ENCODE data around the gene HTR3B. TPM values are rescaled to one million over a fixed set of nuclear protein-coding genes. Genes with fewer than 3 reads are reported as not detected.
"Not testable (repeated sequence)": the region's sequence is repeated elsewhere in the genome, so short reads cannot be mapped to it uniquely, and the experiment has no call there.

Gene HTR3B, protein sequence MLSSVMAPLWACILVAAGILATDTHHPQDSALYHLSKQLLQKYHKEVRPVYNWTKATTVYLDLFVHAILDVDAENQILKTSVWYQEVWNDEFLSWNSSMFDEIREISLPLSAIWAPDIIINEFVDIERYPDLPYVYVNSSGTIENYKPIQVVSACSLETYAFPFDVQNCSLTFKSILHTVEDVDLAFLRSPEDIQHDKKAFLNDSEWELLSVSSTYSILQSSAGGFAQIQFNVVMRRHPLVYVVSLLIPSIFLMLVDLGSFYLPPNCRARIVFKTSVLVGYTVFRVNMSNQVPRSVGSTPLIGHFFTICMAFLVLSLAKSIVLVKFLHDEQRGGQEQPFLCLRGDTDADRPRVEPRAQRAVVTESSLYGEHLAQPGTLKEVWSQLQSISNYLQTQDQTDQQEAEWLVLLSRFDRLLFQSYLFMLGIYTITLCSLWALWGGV
- polyA plus RNA-seq (ENCODE audit: insufficient read length in 12 of 12): under 1 TPM in 3 of 12 donors, not detected in 9; 0.11 to 0.13 (median 0.12) TPM
- long read RNA-seq, donor 1: 0 reads
- long read RNA-seq, donor 2: 0 reads
- long read RNA-seq, donor 3: 0 reads
- long read RNA-seq, donor 4: 0 reads
- long read RNA-seq, donor 5: 0 reads
- long read RNA-seq, donor 6: 0 reads
- long read RNA-seq, donor 7: 0 reads
- long read RNA-seq, donor 8: 0 reads
- long read RNA-seq, donor 9: 0 reads
- long read RNA-seq, donor 10: 0 reads
- long read RNA-seq, donor 11: 0 reads

- DNase-seq: no peak
These were observed at the start of gene HTR3B for GRCh38 chr11:113904379-113905101. Gene HTR3B (plus strand): TSS chr11:113904796. CDS start chr11:113904934, 138 bp downstream.

DNA sequence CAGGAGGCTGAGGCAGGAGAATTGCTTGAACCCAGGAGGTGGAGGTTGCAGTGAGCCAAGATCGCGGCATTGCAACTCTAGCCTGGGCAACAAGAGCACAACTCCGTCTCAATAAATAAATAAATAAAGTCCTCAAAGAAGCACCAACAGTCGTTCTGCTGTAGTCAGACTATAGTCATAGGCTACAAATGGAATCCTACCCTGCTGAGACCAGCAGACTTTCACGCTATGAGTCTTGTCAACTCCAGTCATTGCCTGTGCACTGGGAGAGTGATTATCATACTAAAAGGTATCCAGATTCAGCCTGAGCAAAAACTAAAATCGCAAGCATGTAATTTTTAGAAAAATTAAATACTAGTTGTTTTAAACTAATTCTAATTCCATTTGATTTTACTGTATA is 48.8 kb upstream of the HTR3B start:
- no peak for DNase-seq

DNA sequence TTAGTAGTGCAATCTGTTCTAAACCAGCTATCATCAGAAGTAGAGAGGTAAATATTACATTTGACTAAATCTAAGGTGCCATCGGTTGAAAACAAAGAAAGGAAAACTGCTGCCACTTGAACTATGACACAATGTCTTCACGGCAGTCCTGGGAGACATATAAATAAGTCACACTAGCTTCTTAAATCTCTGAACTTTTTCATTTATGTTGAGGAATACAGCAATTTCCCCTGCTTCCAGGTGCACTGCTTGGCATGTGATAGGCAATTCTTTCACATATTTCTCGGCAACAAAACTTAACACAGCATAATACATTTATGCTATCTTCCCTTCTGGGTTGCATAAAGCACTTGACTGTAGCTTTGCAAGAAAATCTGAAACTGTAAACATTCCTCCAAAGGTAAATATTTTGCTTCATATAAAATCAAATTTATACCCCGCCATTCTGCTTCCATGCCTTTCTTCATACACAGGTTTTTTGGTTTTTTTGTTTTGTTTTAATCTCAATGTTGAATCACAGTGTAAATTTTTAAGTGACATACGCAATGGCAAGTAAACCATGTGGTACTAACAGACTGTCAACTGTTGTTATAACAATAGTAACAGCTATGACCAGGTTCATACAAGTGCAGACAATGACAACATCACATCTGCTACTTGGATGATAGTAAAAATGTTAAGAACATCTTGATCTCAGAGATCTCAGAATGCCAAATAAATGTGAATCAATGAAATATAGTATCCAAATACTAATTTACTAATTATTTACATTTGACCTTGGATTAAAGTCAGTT is 47.4 kb upstream of the HTR3B start:
- no peak for DNase-seq

DNA sequence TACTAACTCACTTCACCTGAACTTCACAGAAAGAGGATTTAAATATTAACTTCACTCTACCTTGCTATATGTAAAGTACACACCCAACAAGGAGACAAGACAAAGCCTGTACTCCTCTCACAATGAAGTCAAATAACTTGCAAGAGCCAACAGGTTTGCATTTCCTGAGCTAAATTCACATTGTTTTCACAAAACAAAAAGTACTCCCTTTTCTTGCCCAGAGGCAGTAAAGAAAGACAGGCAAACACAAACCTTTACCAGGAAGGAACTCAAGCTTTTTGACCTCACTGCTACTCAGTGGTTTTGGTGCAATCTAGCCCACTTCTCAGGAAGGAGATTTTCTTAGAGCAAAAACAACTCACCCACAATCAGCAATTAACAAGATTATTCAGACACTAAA is 44.9 kb upstream of the HTR3B start:
- DNase-seq: no peak

DNA sequence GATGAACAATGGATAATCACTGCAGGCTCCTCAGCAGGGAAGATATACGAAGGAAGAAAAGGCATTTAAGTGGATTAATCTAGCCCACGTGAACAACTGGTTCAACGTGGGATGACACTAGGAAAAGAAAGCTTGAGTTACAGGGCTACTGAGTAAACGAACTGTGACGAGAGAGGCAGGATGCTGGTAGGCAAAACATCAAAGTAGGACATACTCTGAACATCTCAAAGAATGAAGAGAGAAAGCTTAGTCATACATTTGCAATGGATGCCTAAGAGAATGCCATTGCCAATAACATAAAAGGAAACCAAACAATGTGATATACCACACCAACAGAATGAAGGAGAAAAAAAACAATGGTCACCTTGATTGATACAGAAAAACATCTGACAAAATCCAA is 42.2 kb upstream of the HTR3B start:
- no peak for DNase-seq

GRCh38 chr11:113864410-113864809 is 40.2 kb upstream of the HTR3B start:
- no peak for DNase-seq

DNA sequence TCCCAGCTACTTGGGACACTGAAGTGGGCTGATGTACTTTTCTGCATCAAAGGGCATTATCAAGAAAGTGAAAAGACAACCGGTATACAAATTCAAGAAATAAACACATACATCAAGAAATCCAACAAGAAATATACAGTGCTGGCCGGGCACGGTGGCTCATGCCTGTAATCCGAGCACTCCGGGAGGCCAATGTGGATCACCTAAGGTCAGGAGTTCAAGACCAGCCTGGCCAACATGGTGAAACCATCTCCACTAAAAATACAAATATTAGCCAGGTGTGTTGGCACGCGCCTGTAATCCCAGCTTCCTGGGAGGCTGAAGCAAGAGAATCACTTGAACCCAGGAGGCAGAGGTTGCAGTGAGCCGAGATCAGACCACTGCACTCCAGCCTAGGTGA is 38.7 kb upstream of the HTR3B start:
- DNase-seq: no peak

DNA sequence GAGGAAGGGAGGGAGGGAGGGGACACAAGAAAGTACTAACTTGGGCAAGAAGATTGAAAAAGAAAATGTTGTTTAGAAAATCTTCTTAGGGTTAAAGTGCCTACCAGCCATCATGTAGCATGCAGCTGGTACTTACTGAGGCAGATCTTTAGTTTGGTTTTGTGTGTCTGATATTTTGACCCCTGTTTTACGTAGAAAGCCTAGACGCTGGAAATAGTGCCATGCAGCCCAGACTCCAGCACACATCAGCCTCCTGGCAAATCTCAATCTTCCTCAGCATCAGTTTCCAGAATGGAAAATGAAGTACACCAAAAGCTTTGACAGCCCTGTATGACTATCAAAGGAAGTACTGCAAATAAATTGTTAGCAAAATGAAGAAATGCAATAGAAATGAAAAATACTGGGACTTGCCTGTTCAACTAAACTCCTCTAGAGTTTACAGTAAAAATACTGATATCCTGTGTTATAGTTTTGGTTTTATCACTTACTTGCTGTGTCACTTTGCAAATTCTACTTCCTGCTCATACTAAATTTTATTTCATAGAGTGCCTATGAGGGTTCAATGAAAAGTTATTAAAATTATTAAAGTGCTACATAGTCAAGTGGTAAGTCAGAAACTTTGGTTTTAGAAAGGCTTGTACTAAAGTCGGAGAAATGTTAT is 36.6 kb upstream of the HTR3B start:
- DNase-seq: no peak

GRCh38 chr11:113871336-113871735 is 33.3 kb upstream of the HTR3B start:
- no peak for DNase-seq

GRCh38 chr11:113873236-113873626 is 31.4 kb upstream of the HTR3B start:
- DNase-seq: no peak

- no peak for DNase-seq
These were observed 30.5 kb upstream of the HTR3B start for GRCh38 chr11:113874096-113874495.

GRCh38 chr11:113874581-113875233 is 29.9 kb upstream of the HTR3B start:
- DNase-seq: peak; percentile 41

GRCh38 chr11:113875234-113876073 is 29.1 kb upstream of the HTR3B start, which contains the start of gene USP28:
Gene USP28 (minus strand): TSS chr11:113875572. CDS start chr11:113875501, 71 bp downstream.
- peak; percentile 96 for DNase-seq

- DNase-seq: no peak
These were observed 28.4 kb upstream of the HTR3B start for GRCh38 chr11:113876074-113876797.

DNA sequence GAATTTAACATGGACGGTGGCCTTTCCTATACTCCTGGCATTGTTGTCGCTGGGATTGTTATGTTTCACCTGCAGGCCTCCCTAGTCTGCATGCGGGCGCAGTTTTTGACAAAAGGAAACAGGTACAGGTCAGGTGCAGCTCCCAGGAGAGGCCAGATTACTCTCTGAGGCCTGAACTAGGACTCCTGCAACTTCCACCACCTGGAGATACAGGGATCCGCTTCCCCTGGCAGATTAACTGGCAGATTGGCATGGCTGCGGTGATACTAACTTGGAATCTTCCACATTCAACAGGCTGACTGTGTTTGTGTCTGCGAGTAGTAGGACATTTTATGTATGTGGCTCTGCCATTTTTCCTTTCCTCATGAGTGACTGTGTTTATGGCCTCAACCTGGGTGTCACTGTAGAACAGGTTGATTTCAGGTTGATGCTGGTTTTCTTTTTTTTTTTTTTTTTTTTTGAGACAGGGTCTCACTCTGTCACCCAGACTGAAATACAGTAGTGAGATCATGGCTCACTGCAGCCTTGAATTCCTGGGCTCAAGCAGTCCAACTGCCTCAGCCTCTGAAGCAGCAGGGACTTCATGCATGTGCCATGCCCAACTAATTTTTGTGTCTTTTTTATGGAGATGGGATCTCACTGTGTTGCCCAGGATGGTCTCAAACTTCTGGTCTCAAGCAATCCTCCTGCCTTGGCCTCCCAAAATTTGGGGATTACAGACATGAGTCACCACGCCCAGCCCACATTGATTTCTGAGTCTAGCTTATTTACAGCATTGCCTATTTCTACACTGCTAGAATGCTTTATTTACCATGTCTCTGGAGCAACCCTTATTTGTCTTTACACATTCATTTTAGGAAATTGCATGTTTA is 27.6 kb upstream of the HTR3B start:
- no peak for DNase-seq

DNA sequence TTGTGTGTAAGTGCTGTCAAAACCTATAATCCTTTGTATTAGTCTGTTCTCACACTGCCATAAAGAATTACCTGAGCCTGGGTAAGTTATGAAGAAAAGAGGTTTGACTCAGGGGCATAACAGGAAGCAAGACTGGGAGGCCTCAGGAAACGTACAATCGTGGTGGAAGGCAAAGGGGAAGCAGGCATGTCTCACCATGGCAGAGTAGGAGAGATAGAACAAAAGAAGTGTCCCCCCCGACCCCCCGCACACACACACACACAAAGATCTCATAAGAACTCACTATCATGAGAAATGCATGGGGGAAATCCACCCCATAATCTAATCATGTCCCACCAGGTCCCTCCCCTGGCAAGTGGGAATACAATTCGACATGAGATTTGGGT is 26.9 kb upstream of the HTR3B start:
- no peak for DNase-seq

GRCh38 chr11:113879446-113879845 is 25.1 kb upstream of the HTR3B start:
- DNase-seq: not testable (repeated sequence)

GRCh38 chr11:113880971-113881370 is 23.6 kb upstream of the HTR3B start:
- DNase-seq: no peak
